GM23248 (cell line): ENCODE measurements around the gene ZNF593OS.

Experiments used
- EZH2 ChIP-seq: fragments of 200-600 bp; sonication (generic); IDR thresholded peaks from 2 replicates; pipeline ENCODE4 v1.6.1; 2018; ENCODE audit warnings: antibody characterized with exemption, mild to moderate bottlenecking; ENCODE audit not compliant: insufficient read depth, poor library complexity, severe bottlenecking
- EZH2phosphoT487 ChIP-seq: fragments of 200-600 bp; sonication (generic); IDR thresholded peaks from 2 replicates; pipeline ENCODE4 v1.6.1; 2018; ENCODE audit warnings: antibody characterized with exemption, moderate library complexity, mild to moderate bottlenecking, low read depth; ENCODE audit not compliant: insufficient read depth

DNA sequence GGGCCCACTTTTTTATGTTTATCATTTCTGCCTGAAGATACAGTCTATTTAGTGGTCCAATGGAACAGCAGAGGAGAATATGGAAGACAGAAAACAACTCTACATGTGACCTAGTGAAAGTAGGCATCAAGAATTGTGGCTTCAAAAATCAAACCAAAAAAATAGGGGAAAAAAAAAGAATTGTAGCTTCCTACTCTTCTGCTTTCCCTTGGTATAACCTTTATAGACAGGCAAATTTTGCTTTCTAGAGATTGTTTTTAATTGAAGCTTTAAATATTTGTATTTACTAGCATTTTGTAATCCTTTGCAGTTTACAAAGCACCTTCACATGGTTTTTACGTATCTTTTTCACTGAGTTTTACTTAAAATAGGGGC lies 45.7 kb downstream of the ZNF593OS start:
- no peak for TF ChIP-seq EZH2
- no peak for TF ChIP-seq EZH2phosphoT487
